ENCODE results near the gene EYS. TPM values are rescaled to one million over a fixed set of nuclear protein-coding genes. Genes with fewer than 3 reads are reported as not detected.

The EYS gene
- total RNA-seq, 1 experiment from 2014 or later, result not detected

DNA sequence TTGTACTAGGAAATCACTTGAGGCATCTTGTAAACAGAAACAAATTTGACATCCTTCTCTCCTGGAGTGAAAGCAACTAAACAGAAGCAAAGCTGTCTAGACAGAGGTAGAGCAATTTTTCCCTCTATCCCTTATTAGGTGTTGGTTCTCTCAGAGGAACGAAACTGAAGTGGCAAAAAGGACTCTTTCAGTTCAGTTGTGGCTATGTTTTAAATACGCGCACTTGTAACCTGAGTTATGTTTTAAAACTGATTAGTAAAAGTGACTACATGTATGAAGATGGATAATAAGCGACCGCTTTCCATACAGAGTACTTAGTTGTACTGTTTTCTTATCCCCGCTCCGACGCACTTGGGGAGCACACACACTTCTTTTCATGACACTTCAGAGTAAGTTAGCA, 1520.4 kb downstream of the EYS start:
- no peaks in the 10 kb centered on the region for H3K4me1 ChIP-seq
- H3K4me3 Mint-ChIP-seq (ENCODE audit: unreplicated experiment), result no peak overlapping the region
- no peak overlapping the region for H3K4me3 ChIP-seq (ENCODE audit: low read depth, low read length)
- peaks cover 10% of the 10 kb centered on the region for H3K4me1 Mint-ChIP-seq (ENCODE audit: low read depth, unreplicated experiment)
- TF ChIP-seq, protein P1, sequence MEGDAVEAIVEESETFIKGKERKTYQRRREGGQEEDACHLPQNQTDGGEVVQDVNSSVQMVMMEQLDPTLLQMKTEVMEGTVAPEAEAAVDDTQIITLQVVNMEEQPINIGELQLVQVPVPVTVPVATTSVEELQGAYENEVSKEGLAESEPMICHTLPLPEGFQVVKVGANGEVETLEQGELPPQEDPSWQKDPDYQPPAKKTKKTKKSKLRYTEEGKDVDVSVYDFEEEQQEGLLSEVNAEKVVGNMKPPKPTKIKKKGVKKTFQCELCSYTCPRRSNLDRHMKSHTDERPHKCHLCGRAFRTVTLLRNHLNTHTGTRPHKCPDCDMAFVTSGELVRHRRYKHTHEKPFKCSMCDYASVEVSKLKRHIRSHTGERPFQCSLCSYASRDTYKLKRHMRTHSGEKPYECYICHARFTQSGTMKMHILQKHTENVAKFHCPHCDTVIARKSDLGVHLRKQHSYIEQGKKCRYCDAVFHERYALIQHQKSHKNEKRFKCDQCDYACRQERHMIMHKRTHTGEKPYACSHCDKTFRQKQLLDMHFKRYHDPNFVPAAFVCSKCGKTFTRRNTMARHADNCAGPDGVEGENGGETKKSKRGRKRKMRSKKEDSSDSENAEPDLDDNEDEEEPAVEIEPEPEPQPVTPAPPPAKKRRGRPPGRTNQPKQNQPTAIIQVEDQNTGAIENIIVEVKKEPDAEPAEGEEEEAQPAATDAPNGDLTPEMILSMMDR (IDR thresholded peaks at IDR 0.05; ENCODE audit: insufficient read depth in 1 of 2, low read depth in 1 of 2, low read length in 1 of 2, severe bottlenecking in 1 of 2, unreplicated experiment in 1 of 2), result no peak
- no peaks in the 10 kb centered on the region for H3K27me3 Mint-ChIP-seq (ENCODE audit: insufficient read depth, unreplicated experiment)
- peaks cover 9% of the 10 kb centered on the region for H3K9me3 Mint-ChIP-seq (ENCODE audit: unreplicated experiment)
- ChIA-PET CTCF (no interaction called here), POLR2A (no interaction called here)
- DNase-seq, result no peak
- H3K27ac Mint-ChIP-seq (ENCODE audit: unreplicated experiment), result no peak overlapping the region
- no TSS peak for BruUV-seq (replicated peaks)
- H3K9me3 ChIP-seq, result no peaks in the 10 kb centered on the region
- no peaks in the 10 kb centered on the region for H3K27me3 ChIP-seq (replicated peaks; ENCODE audit: control insufficient read depth, insufficient read depth, low read length)
- intact Hi-C loops (cut with micrococcal nuclease; ENCODE audit: unreplicated experiment), result no loop called here
- no peaks in the 10 kb centered on the region for H3K36me3 ChIP-seq (ENCODE audit: control insufficient read depth, insufficient read depth, low read length)
- H3K36me3 Mint-ChIP-seq (ENCODE audit: insufficient read depth, unreplicated experiment), result no peaks in the 10 kb centered on the region

DNA sequence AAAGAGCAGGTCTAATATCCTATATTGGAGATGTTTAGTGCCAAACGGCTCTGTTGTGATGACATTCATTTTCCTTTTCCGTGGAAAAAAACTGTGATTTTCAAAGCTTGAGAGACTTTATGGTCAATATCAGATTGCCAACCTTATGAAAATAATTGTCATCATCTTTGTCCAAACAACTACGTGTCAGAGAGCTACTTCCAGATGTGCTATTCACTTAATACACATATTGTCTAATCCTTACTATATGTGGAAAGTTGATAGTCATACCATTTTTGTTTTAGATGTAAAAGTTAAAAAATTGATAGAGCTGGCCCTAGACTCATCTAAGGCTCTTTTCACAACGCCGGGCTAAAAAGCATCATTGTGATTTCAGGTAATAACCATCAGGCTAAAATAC, 1521.4 kb downstream of the EYS start:
- POLR2A ChIA-PET, result no interaction called here
- TF ChIP-seq, protein P1 (IDR thresholded peaks at IDR 0.05; ENCODE audit: insufficient read depth in 1 of 2, low read depth in 1 of 2, low read length in 1 of 2, severe bottlenecking in 1 of 2, unreplicated experiment in 1 of 2), result no peak
- CTCF ChIA-PET, result no interaction called here
- intact Hi-C loops (cut with micrococcal nuclease; ENCODE audit: unreplicated experiment), result no loop called here
- no peaks in the 10 kb centered on the region for H3K4me1 ChIP-seq
- H3K27me3 ChIP-seq (replicated peaks; ENCODE audit: control insufficient read depth, insufficient read depth, low read length), result no peaks in the 10 kb centered on the region
- Mint-ChIP-seq H3K36me3 (ENCODE audit: insufficient read depth, unreplicated experiment) (no peaks in the 10 kb centered on the region), H3K4me1 (ENCODE audit: low read depth, unreplicated experiment) (peaks cover 10% of the 10 kb centered on the region), H3K4me3 (ENCODE audit: unreplicated experiment) (no peak overlapping the region), H3K27ac (ENCODE audit: unreplicated experiment) (no peak overlapping the region), H3K9me3 (ENCODE audit: unreplicated experiment) (peaks cover 9% of the 10 kb centered on the region), H3K27me3 (ENCODE audit: insufficient read depth, unreplicated experiment) (no peaks in the 10 kb centered on the region)
- no peaks in the 10 kb centered on the region for H3K36me3 ChIP-seq (ENCODE audit: control insufficient read depth, insufficient read depth, low read length)
- no peaks in the 10 kb centered on the region for H3K9me3 ChIP-seq
- DNase-seq, result no peak
- H3K4me3 ChIP-seq (ENCODE audit: low read depth, low read length), result no peak overlapping the region
- no TSS peak for BruUV-seq (replicated peaks)

DNA sequence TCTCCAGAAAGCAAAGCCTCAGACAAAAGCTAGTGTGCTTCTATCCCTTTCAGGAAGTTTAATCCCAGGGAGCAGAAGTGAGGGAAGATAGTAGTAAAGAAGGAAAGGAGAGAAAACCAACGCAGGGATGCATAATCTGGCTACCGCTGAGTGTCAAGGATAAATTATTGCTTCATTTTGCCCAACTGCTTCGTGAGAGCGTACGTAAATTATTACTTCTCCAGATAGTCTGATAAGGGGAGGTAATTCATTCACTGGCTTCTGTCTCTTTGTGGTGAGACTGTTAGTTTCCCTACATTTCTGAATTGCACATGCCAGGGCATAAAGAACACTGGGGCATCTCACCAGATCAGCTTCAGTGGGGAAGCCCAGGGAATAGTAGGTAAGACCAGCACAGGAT, 1531.7 kb downstream of the EYS start:
- Histone ChIP-seq H3K9me3 (no peaks in the 10 kb centered on the region), H3K4me1 (no peaks in the 10 kb centered on the region), H3K4me3 (ENCODE audit: low read depth, low read length) (no peak overlapping the region), H3K27me3 (replicated peaks; ENCODE audit: control insufficient read depth, insufficient read depth, low read length) (no peaks in the 10 kb centered on the region), H3K36me3 (ENCODE audit: control insufficient read depth, insufficient read depth, low read length) (no peaks in the 10 kb centered on the region)
- ChIA-PET CTCF (no interaction called here), POLR2A (no interaction called here)
- DNase-seq, result no peak
- TF ChIP-seq, protein P1 (IDR thresholded peaks at IDR 0.05; ENCODE audit: insufficient read depth in 1 of 2, low read depth in 1 of 2, low read length in 1 of 2, severe bottlenecking in 1 of 2, unreplicated experiment in 1 of 2), result no peak
- no peaks in the 10 kb centered on the region for H3K4me1 Mint-ChIP-seq (ENCODE audit: low read depth, unreplicated experiment)
- no peaks in the 10 kb centered on the region for H3K36me3 Mint-ChIP-seq (ENCODE audit: insufficient read depth, unreplicated experiment)
- intact Hi-C loops (cut with micrococcal nuclease; ENCODE audit: unreplicated experiment), result no loop called here
- H3K27me3 Mint-ChIP-seq (ENCODE audit: insufficient read depth, unreplicated experiment), result no peaks in the 10 kb centered on the region
- H3K9me3 Mint-ChIP-seq (ENCODE audit: unreplicated experiment), result no peaks in the 10 kb centered on the region
- no TSS peak for BruUV-seq (replicated peaks)
- no peak overlapping the region for H3K27ac Mint-ChIP-seq (ENCODE audit: unreplicated experiment)
- no peak overlapping the region for H3K4me3 Mint-ChIP-seq (ENCODE audit: unreplicated experiment)

All from Caco-2 (cell line).